AG08396 (cell line): ENCODE results near the gene SLC4A9.
"Not testable (repeated sequence)": the region's sequence is repeated elsewhere in the genome, so short reads cannot be mapped to it uniquely, and the experiment has no call there.

Experiments used
- DNase-seq: peaks from one replicate; pipeline ENCODE4 v3.0.0; 2012; ENCODE audit warnings: low spot score, mixed read lengths

SLC4A9 gene

GRCh38 chr5:140400730-140401361 is 40.9 kb downstream of the SLC4A9 start:
- peak; percentile 93 for DNase-seq

- peak; percentile 96 for DNase-seq
These were observed 41.6 kb downstream of the SLC4A9 start, which contains the start of gene ANKHD1 for GRCh38 chr5:140401362-140402257. Gene ANKHD1 (plus strand): TSS chr5:140401833. CDS start chr5:140401968, 135 bp downstream.

GRCh38 chr5:140402258-140403074 is 42.5 kb downstream of the SLC4A9 start:
- DNase-seq: peak; percentile 34

DNA sequence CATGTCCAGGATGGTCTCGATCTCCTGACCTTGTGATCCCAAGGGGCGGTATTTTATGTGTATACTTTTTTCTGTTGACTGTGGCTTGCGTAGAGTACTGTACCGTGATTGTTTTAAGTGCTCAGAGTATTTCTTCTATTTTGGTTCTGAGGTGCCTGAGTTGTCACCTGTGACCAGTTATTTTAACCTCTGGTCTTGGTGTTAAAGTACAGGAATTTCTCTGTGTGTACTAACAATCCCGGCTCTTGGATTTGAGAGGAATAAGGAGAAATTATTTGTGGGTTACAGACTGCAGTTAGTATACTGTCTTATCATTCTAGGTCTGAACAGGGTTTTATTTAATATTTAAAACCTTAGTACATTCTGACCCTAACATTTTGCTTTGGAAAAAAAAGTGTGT is 43.6 kb downstream of the SLC4A9 start:
- DNase-seq: no peak

- no peak for DNase-seq
These were observed 48.8 kb downstream of the SLC4A9 start for GRCh38 chr5:140408750-140409241.

DNA sequence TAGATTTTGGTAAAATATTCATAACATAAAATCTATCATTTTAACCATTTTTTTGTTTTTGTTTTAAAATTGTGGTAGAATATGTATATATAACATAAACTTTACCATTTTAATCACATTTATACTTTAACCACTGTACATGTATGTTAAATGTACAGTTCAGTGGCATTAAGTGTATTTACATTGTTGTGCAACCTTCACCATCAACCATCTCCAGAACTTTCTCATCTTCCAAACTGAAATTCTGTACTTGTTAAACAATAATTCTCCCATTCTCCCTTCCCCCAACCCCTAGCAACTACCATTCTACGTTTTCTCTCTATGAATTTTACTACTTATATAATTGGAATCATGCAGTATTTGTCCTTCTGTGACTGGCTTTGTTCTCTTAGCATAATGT is 53.2 kb downstream of the SLC4A9 start:
- no peak for DNase-seq

- no peak for DNase-seq
These were observed 57.2 kb downstream of the SLC4A9 start for GRCh38 chr5:140417235-140417634.

DNA sequence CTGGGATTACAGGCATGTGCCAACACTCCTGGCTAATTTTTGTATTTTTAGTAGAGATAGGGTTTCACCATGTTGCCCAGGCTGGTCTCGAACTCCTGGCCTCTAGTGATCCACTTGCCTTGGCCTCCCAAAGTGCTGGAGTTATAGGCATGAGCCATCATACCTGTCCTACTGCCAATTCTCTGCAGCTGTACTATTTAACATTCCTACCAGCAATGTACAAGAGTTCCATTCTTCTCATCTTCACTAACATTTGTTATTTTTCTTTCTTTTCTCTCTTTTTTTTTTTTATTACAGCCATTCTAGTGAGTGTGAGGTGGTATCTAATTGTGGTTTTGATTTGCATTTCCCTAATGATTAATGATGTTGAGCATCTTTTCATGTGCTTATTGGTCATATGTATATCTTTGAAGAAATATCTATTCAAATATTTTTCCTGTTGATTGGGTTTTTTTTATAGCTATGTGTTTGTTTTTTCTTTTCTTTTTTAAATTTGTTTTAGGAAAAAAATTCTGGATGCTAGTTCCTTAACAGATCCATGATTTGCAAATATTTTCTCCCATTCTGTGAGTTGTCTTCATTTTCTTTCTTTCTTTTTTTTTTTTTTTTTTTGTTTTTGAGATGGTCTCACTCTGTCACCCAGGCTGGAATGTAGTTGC is 59.0 kb downstream of the SLC4A9 start:
- DNase-seq: no peak

DNA sequence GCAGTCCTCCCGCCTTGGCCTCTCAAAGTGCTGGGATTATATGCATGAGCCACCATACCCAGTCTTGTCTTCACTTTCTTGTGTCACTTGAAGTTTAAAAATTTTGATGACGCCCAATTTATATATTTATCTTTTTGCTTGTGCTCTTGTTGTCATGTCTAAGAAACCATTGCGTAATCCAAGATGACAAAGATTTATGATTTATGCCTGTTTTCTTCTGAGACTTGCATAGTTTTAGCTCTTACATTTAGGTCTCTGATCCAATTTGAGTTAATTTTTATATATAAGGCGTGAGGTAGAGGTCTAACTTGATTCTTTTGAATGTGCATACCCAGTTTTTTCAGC is 60.2 kb downstream of the SLC4A9 start:
- no peak for DNase-seq

DNA sequence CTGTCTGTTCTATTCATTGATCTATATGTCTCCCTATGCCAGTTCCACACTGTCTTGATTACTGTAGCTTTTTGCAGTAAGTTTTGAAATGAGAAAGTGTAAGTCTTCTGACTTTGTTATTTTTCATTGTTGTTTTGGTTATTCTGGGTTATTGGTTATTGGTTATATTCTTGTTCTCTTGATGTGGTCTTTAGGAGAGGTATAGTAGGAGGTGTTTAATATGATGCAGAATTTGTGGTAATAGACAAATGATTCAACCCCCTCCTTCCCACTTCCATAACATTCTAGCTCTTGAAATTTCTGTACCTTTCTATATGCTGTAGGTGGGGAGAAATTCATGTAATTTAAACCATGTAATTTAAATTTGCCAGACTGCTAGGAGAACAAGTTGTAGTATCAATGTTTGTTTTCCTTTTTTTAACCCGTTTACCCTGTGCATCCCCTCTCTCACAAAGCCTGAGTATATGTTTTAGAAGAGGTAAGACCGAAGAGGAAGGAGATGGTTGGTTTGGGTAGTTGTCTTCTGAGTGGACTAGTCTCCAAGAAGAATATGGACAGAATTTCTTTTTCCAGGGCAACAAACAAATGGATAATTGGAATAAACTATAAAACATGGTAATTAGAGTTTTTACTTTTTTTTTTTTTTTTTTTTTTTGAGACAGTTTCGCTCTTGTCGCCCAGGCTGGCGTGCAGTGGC is 60.8 kb downstream of the SLC4A9 start:
- DNase-seq: no peak

DNA sequence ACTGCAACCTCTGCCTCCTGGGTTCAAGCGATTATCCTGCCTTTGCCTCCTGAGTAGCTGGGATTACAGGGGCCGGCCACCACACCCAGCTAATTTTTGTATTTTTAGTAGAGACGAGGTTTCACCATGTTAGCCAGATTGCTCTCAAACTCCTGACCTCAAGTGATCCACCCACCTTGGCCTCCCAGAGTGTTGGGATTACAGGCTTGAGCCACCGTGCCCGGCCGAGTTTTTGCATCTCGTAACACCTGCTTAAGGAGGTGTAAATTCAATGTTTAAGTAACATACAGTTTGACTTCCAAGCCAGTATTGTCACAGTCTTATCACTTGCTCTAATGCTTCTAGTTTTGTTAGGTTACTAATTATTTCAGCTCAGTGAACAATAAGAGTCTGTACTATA is 61.4 kb downstream of the SLC4A9 start:
- not testable (repeated sequence) for DNase-seq

- no peak for DNase-seq
These were observed 63.6 kb downstream of the SLC4A9 start for GRCh38 chr5:140423609-140424008.

DNA sequence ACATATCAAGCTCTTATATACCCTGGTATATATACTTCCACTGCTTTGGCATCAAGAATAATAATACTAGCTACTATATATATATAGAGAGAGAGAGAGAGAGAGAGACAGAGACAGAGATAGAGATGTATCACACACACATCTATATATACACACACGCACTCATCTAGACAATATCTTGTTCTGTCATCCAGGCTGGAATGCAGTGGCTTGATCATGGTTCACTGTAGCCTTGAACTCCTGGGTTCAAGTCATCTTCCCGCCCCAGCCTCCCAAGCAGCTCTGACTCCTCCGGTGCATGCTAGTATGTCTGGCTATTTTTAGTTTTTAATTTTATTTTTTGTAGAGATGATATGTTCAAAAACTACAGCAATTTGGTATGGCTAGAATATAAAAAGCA is 64.1 kb downstream of the SLC4A9 start:
- DNase-seq: no peak
